Right lobe of liver (tissue), 4 donors: ENCODE data around the gene C4orf50.

ENCODE experiments used
- CTCF ChIP-seq, 4 donors: fragments of 200-600 bp in 3 of 4; fragments of 450-650 bp in 1 of 4; IDR thresholded peaks; one replicate each; pipeline versions ENCODE4 v1.5.1 to v1.8.0; 2016 to 2022; ENCODE audit warnings: antibody characterized with exemption in 4 of 4, mild to moderate bottlenecking in 2 of 4
- POLR2A ChIP-seq: fragments of 450-650 bp; IDR thresholded peaks from one replicate; pipeline ENCODE4 v1.6.1; 2017; ENCODE audit warnings: antibody characterized with exemption, mild to moderate bottlenecking
- donor health status: DM: no; HTN: no; CAD: no.
- donor health status: DM: no; HTN: no; CAD: no.
- donor health status: DM: no; HTN: yes; CAD: no.

GRCh38 chr4:6017030-6017429 is 1.2 kb downstream of the C4orf50 start:
- TF ChIP-seq CTCF (IDR thresholded peaks at IDR 0.05) (no peak), POLR2A (no peak)
